ENCODE data around the gene ZNF558. TPM values are rescaled to one million over a fixed set of nuclear protein-coding genes. Genes with fewer than 3 reads are reported as not detected.

The ZNF558 gene
- total and polyA plus RNA-seq, 2 of the 8 experiments (the other 6 are each of a cell fraction or from before 2014, with no cell fraction given), result 4.3 to 14.3 TPM

- TF ChIP-seq SP2 (IDR thresholded peaks at IDR 0.05; ENCODE audit: low read length) (no peak), NRF1 (IDR thresholded peaks at IDR 0.05; ENCODE audit: low read depth, low read length) (no peak), SUZ12 (IDR thresholded peaks at IDR 0.05; ENCODE audit: low read length) (no peak), ZNF274 (IDR thresholded peaks at IDR 0.05; ENCODE audit: borderline replicate concordance, extremely low read depth, low read length) (no peak), POLR2A (IDR thresholded peaks at IDR 0.05; ENCODE audit: control extremely low read depth in 1 of 2, low read depth in 2 of 2, low read length in 2 of 2) (no peak), YY1 (IDR thresholded peaks at IDR 0.05; ENCODE audit: low read depth, low read length) (no peak), BRCA1 (IDR thresholded peaks at IDR 0.05; ENCODE audit: low read depth, low read length) (no peak), CEBPB (IDR thresholded peaks at IDR 0.05; ENCODE audit: low read depth, low read length) (no peak)
- TF ChIP-seq, protein P1, sequence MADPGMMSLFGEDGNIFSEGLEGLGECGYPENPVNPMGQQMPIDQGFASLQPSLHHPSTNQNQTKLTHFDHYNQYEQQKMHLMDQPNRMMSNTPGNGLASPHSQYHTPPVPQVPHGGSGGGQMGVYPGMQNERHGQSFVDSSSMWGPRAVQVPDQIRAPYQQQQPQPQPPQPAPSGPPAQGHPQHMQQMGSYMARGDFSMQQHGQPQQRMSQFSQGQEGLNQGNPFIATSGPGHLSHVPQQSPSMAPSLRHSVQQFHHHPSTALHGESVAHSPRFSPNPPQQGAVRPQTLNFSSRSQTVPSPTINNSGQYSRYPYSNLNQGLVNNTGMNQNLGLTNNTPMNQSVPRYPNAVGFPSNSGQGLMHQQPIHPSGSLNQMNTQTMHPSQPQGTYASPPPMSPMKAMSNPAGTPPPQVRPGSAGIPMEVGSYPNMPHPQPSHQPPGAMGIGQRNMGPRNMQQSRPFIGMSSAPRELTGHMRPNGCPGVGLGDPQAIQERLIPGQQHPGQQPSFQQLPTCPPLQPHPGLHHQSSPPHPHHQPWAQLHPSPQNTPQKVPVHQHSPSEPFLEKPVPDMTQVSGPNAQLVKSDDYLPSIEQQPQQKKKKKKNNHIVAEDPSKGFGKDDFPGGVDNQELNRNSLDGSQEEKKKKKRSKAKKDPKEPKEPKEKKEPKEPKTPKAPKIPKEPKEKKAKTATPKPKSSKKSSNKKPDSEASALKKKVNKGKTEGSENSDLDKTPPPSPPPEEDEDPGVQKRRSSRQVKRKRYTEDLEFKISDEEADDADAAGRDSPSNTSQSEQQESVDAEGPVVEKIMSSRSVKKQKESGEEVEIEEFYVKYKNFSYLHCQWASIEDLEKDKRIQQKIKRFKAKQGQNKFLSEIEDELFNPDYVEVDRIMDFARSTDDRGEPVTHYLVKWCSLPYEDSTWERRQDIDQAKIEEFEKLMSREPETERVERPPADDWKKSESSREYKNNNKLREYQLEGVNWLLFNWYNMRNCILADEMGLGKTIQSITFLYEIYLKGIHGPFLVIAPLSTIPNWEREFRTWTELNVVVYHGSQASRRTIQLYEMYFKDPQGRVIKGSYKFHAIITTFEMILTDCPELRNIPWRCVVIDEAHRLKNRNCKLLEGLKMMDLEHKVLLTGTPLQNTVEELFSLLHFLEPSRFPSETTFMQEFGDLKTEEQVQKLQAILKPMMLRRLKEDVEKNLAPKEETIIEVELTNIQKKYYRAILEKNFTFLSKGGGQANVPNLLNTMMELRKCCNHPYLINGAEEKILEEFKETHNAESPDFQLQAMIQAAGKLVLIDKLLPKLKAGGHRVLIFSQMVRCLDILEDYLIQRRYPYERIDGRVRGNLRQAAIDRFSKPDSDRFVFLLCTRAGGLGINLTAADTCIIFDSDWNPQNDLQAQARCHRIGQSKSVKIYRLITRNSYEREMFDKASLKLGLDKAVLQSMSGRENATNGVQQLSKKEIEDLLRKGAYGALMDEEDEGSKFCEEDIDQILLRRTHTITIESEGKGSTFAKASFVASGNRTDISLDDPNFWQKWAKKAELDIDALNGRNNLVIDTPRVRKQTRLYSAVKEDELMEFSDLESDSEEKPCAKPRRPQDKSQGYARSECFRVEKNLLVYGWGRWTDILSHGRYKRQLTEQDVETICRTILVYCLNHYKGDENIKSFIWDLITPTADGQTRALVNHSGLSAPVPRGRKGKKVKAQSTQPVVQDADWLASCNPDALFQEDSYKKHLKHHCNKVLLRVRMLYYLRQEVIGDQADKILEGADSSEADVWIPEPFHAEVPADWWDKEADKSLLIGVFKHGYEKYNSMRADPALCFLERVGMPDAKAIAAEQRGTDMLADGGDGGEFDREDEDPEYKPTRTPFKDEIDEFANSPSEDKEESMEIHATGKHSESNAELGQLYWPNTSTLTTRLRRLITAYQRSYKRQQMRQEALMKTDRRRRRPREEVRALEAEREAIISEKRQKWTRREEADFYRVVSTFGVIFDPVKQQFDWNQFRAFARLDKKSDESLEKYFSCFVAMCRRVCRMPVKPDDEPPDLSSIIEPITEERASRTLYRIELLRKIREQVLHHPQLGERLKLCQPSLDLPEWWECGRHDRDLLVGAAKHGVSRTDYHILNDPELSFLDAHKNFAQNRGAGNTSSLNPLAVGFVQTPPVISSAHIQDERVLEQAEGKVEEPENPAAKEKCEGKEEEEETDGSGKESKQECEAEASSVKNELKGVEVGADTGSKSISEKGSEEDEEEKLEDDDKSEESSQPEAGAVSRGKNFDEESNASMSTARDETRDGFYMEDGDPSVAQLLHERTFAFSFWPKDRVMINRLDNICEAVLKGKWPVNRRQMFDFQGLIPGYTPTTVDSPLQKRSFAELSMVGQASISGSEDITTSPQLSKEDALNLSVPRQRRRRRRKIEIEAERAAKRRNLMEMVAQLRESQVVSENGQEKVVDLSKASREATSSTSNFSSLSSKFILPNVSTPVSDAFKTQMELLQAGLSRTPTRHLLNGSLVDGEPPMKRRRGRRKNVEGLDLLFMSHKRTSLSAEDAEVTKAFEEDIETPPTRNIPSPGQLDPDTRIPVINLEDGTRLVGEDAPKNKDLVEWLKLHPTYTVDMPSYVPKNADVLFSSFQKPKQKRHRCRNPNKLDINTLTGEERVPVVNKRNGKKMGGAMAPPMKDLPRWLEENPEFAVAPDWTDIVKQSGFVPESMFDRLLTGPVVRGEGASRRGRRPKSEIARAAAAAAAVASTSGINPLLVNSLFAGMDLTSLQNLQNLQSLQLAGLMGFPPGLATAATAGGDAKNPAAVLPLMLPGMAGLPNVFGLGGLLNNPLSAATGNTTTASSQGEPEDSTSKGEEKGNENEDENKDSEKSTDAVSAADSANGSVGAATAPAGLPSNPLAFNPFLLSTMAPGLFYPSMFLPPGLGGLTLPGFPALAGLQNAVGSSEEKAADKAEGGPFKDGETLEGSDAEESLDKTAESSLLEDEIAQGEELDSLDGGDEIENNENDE (IDR thresholded peaks at IDR 0.05; ENCODE audit: insufficient replicate concordance, low read length), result no peak
Measured at GRCh38 chr19:8858260-8858659, 26.2 kb upstream of the ZNF558 start (continued).
